Activated T-cell treated with anti-CD3 and anti-CD28 coated beads, Interleukin-2, amount 50 U/mL, for 4 hours (primary cell): ENCODE measurements around the gene LGALS7B. TPM values are rescaled to one million over a fixed set of nuclear protein-coding genes. Genes with fewer than 3 reads are reported as not detected.
"Not testable (repeated sequence)": the region's sequence is repeated elsewhere in the genome, so short reads cannot be mapped to it uniquely, and the experiment has no call there.

Experiments used
- ATAC-seq, 2 donors: fragments of 200-7000 bp; cut with Tn5 transposase; one replicate each; pipeline ENCODE4 v1.10.0; 2021
- DNase-seq: peaks from one replicate; pipeline ENCODE4 v3.0.0-alpha.2; 2020
- H3K27me3 Mint-ChIP-seq: one replicate; pipeline ENCODE4 v1.8.0; 2021; ENCODE audit warnings: low read depth, mixed read lengths
- H3K36me3 Mint-ChIP-seq: one replicate; pipeline ENCODE4 v1.8.0; 2022; ENCODE audit warnings: mixed read lengths; ENCODE audit not compliant: insufficient read depth
- H3K4me1 Mint-ChIP-seq: one replicate; pipeline ENCODE4 v1.8.0; 2021; ENCODE audit warnings: low read depth, mixed read lengths
- H3K4me3 Mint-ChIP-seq: one replicate; pipeline ENCODE4 v1.8.0; 2021; ENCODE audit warnings: mild to moderate bottlenecking, moderate library complexity, mixed read lengths
- H3K9me3 Mint-ChIP-seq: one replicate; pipeline ENCODE4 v1.8.0; 2021; ENCODE audit warnings: mixed read lengths
- total RNA-seq, 3 donors: library from RNA; stranded (reverse); gene quantifications; one replicate each; pipeline ENCODE4 v1.2.1, GENCODE V29; 2021

The LGALS7B gene
- total RNA-seq, 3 donors from 2014 or later: not detected

- H3K27me3 Mint-ChIP-seq: peaks cover 2% of the 10 kb centered on the region
- no peak overlapping the region for H3K4me3 Mint-ChIP-seq
- no peaks in the 10 kb centered on the region for H3K4me1 Mint-ChIP-seq
- no peak for DNase-seq
- no peaks in the 10 kb centered on the region for H3K9me3 Mint-ChIP-seq
- H3K36me3 Mint-ChIP-seq: no peaks in the 10 kb centered on the region
- ATAC-seq: no peak
Measured at GRCh38 chr19:38781058-38781457, 7.9 kb upstream of the LGALS7B start.

GRCh38 chr19:38782212-38782611, 6.8 kb upstream of the LGALS7B start:
- H3K9me3 Mint-ChIP-seq, H3K36me3 Mint-ChIP-seq, H3K27me3 Mint-ChIP-seq, H3K4me1 Mint-ChIP-seq, ATAC-seq, DNase-seq, H3K4me3 Mint-ChIP-seq: not testable (repeated sequence)

- DNase-seq: no peak
- H3K36me3 Mint-ChIP-seq: no peaks in the 10 kb centered on the region
- H3K9me3 Mint-ChIP-seq: no peaks in the 10 kb centered on the region
- H3K4me1 Mint-ChIP-seq: no peaks in the 10 kb centered on the region
- no peak for ATAC-seq
- no peaks in the 10 kb centered on the region for H3K27me3 Mint-ChIP-seq
- H3K4me3 Mint-ChIP-seq: no peak overlapping the region
Measured at GRCh38 chr19:38784224-38784623, 4.8 kb upstream of the LGALS7B start.

- Mint-ChIP-seq H3K4me3 (no peak overlapping the region), H3K27me3 (no peaks in the 10 kb centered on the region), H3K9me3 (no peaks in the 10 kb centered on the region), H3K4me1 (no peaks in the 10 kb centered on the region), H3K36me3 (no peaks in the 10 kb centered on the region)
- ATAC-seq: no peak
- DNase-seq: no peak
Measured at GRCh38 chr19:38785187-38785699, 3.8 kb upstream of the LGALS7B start.

GRCh38 chr19:38786061-38786460, 2.9 kb upstream of the LGALS7B start:
- not testable (repeated sequence) for H3K4me3 Mint-ChIP-seq, H3K4me1 Mint-ChIP-seq, DNase-seq, ATAC-seq, H3K36me3 Mint-ChIP-seq, H3K27me3 Mint-ChIP-seq, H3K9me3 Mint-ChIP-seq

GRCh38 chr19:38786572-38787265, 2.3 kb upstream of the LGALS7B start:
- H3K27me3 Mint-ChIP-seq: no peaks in the 10 kb centered on the region

GRCh38 chr19:38790507-38791403, 1.8 kb downstream of the LGALS7B start:
- not testable (repeated sequence) for ATAC-seq, H3K27me3 Mint-ChIP-seq, H3K4me3 Mint-ChIP-seq, H3K36me3 Mint-ChIP-seq, H3K9me3 Mint-ChIP-seq, DNase-seq, H3K4me1 Mint-ChIP-seq

More at GRCh38 chr19:38786572-38787265, 2.3 kb upstream of the LGALS7B start:
- Mint-ChIP-seq H3K36me3 (no peaks in the 10 kb centered on the region), H3K9me3 (no peaks in the 10 kb centered on the region), H3K4me1 (no peaks in the 10 kb centered on the region), H3K4me3 (no peak overlapping the region)
- DNase-seq (no peak), ATAC-seq (no peak)

GRCh38 chr19:38791451-38792064, 2.6 kb downstream of the LGALS7B start:
- not testable (repeated sequence) for H3K4me3 Mint-ChIP-seq, H3K36me3 Mint-ChIP-seq, H3K4me1 Mint-ChIP-seq, H3K27me3 Mint-ChIP-seq, H3K9me3 Mint-ChIP-seq, DNase-seq
- ATAC-seq: peak; percentile 88 to 89

- ATAC-seq (peak; percentile 23 to 35), DNase-seq (peak; percentile 11)
- Mint-ChIP-seq H3K4me3 (peak overlapping the region; percentile 13), H3K27me3 (no peaks in the 10 kb centered on the region), H3K36me3 (no peaks in the 10 kb centered on the region), H3K4me1 (peaks cover 6% of the 10 kb centered on the region), H3K9me3 (no peaks in the 10 kb centered on the region)
Measured at GRCh38 chr19:38792250-38793111, 3.5 kb downstream of the LGALS7B start.

- Mint-ChIP-seq H3K27me3 (no peaks in the 10 kb centered on the region), H3K36me3 (no peaks in the 10 kb centered on the region), H3K4me3 (peak overlapping the region; percentile 13), H3K4me1 (peaks cover 6% of the 10 kb centered on the region), H3K9me3 (no peaks in the 10 kb centered on the region)
- ATAC-seq (no peak), DNase-seq (no peak)
Measured at GRCh38 chr19:38793177-38793576, 4.2 kb downstream of the LGALS7B start.

GRCh38 chr19:38793671-38794070, 4.7 kb downstream of the LGALS7B start:
- Mint-ChIP-seq H3K36me3 (no peaks in the 10 kb centered on the region), H3K4me1 (peaks cover 6% of the 10 kb centered on the region), H3K27me3 (no peaks in the 10 kb centered on the region), H3K9me3 (no peaks in the 10 kb centered on the region), H3K4me3 (no peak overlapping the region)
- DNase-seq (no peak), ATAC-seq (no peak)

- peaks cover 6% of the 10 kb centered on the region for H3K4me1 Mint-ChIP-seq
- H3K9me3 Mint-ChIP-seq: no peaks in the 10 kb centered on the region
Measured at GRCh38 chr19:38795549-38795948, 6.5 kb downstream of the LGALS7B start.

GRCh38 chr19:38796154-38796553, 7.2 kb downstream of the LGALS7B start:
- ATAC-seq (no peak), DNase-seq (no peak)
- peaks cover 6% of the 10 kb centered on the region for H3K4me1 Mint-ChIP-seq
- no peaks in the 10 kb centered on the region for H3K36me3 Mint-ChIP-seq
- H3K4me3 Mint-ChIP-seq: no peak overlapping the region
- no peaks in the 10 kb centered on the region for H3K27me3 Mint-ChIP-seq
- no peaks in the 10 kb centered on the region for H3K9me3 Mint-ChIP-seq

More at GRCh38 chr19:38795549-38795948, 6.5 kb downstream of the LGALS7B start:
- ATAC-seq (no peak), DNase-seq (no peak)
- no peaks in the 10 kb centered on the region for H3K36me3 Mint-ChIP-seq
- no peaks in the 10 kb centered on the region for H3K27me3 Mint-ChIP-seq
- no peak overlapping the region for H3K4me3 Mint-ChIP-seq

- DNase-seq, H3K9me3 Mint-ChIP-seq, ATAC-seq, H3K4me1 Mint-ChIP-seq, H3K4me3 Mint-ChIP-seq, H3K27me3 Mint-ChIP-seq, H3K36me3 Mint-ChIP-seq: not testable (repeated sequence)
Measured at GRCh38 chr19:38797781-38798180, 8.8 kb downstream of the LGALS7B start.
